CD4-positive, alpha-beta T cell treated with Interleukin-12 subunit alpha and Interleukin-12 subunit beta, for 1 hour (primary cell): Measurements from ENCODE around the gene ZCWPW1.

Experiments used
- DNase-seq: peaks from one replicate; pipeline ENCODE4 v3.0.0-alpha.2; 2020

The ZCWPW1 gene

GRCh38 chr7:100432053-100432452, 3.5 kb upstream of the ZCWPW1 start:
- DNase-seq: no peak

- no peak for DNase-seq
Observed at GRCh38 chr7:100431286-100431735, 2.8 kb upstream of the ZCWPW1 start.

GRCh38 chr7:100430493-100431285, 2.2 kb upstream of the ZCWPW1 start:
- DNase-seq: peak; percentile 51

- peak; percentile 93 for DNase-seq
Observed at GRCh38 chr7:100429637-100430492, 1.4 kb upstream of the ZCWPW1 start, which contains the start of gene MEPCE. MEPCE (plus strand) TSS chr7:100429831; CDS start chr7:100430019, 188 bp downstream.

- peak; percentile 100 for DNase-seq
Observed at GRCh38 chr7:100428967-100429636, 599 bp upstream of the ZCWPW1 start.

- no peak for DNase-seq
Observed at GRCh38 chr7:100427762-100428198, 723 bp downstream of the ZCWPW1 start.

GRCh38 chr7:100426516-100426915, 2.0 kb downstream of the ZCWPW1 start:
- DNase-seq: no peak

GRCh38 chr7:100425347-100425746, 3.2 kb downstream of the ZCWPW1 start:
- no peak for DNase-seq

- no peak for DNase-seq
Observed at GRCh38 chr7:100423315-100423714, 5.2 kb downstream of the ZCWPW1 start.

GRCh38 chr7:100419660-100420226, 8.8 kb downstream of the ZCWPW1 start:
- no peak for DNase-seq

- no peak for DNase-seq
Observed at GRCh38 chr7:100418930-100419659, 9.4 kb downstream of the ZCWPW1 start.

GRCh38 chr7:100415448-100415847, 13.1 kb downstream of the ZCWPW1 start:
- no peak for DNase-seq

GRCh38 chr7:100413889-100414288, 14.6 kb downstream of the ZCWPW1 start:
- DNase-seq: no peak

- no peak for DNase-seq
Observed at GRCh38 chr7:100413346-100413745, 15.2 kb downstream of the ZCWPW1 start.

GRCh38 chr7:100411101-100411500, 17.4 kb downstream of the ZCWPW1 start:
- DNase-seq: no peak

GRCh38 chr7:100407285-100408180, 21.0 kb downstream of the ZCWPW1 start:
- DNase-seq: peak; percentile 77

- DNase-seq: no peak
Observed at GRCh38 chr7:100406767-100407166, 21.7 kb downstream of the ZCWPW1 start.

- no peak for DNase-seq
Observed at GRCh38 chr7:100402241-100402640, 26.3 kb downstream of the ZCWPW1 start.

- DNase-seq: no peak
Observed at GRCh38 chr7:100401811-100402210, 26.7 kb downstream of the ZCWPW1 start.

- no peak for DNase-seq
Observed at GRCh38 chr7:100400656-100401055, 27.8 kb downstream of the ZCWPW1 start.

GRCh38 chr7:100400041-100400440, 28.5 kb downstream of the ZCWPW1 start:
- no peak for DNase-seq
